Keratinocyte (primary cell): ENCODE results near the gene ZBTB46. TPM values are rescaled to one million over a fixed set of nuclear protein-coding genes. Genes with fewer than 3 reads are reported as not detected.

ENCODE experiments used
- DNase-seq: peaks from one replicate; pipeline ENCODE4 v3.0.0-alpha.2; 2011; ENCODE audit warnings: low read depth, missing footprints, low spot score
- FAIRE-seq: peaks from 2 replicates; lab custom pipeline; 2011; peaks lifted over from hg19 to GRCh38; lab: Jason Lieb, UNC
- H2AFZ ChIP-seq: 2 replicates; pipeline ENCODE4 v1.6.0; 2012; ENCODE audit warnings: low read length, control low read depth, inconsistent platforms; ENCODE audit not compliant: control insufficient read depth
- H3K27ac ChIP-seq: 2 replicates; pipeline ENCODE4 v1.5.1; 2011; ENCODE audit warnings: low read length; ENCODE audit not compliant: control insufficient read depth, insufficient read depth
- H3K27me3 ChIP-seq: 3 replicates; pipeline ENCODE4 v1.6.0; 2011; ENCODE audit warnings: low read length; ENCODE audit not compliant: control insufficient read depth, insufficient read depth; ENCODE audit errors: extremely low read depth
- H3K36me3 ChIP-seq, 2 experiments: 2 replicates in 1 of 2; 3 replicates in 1 of 2; pipeline ENCODE4 v1.5.1; 2011; ENCODE audit warnings: low read length in 2 of 2, mild to moderate bottlenecking in 1 of 2; ENCODE audit not compliant: control insufficient read depth in 2 of 2, insufficient read depth in 2 of 2; ENCODE audit errors: extremely low read depth in 1 of 2
- H3K4me1 ChIP-seq: 3 replicates; pipeline ENCODE4 v1.5.1; 2011; ENCODE audit warnings: low read length; ENCODE audit not compliant: control insufficient read depth, insufficient read depth; ENCODE audit errors: extremely low read depth
- H3K4me2 ChIP-seq: 3 replicates; pipeline ENCODE4 v1.6.0; 2011; ENCODE audit warnings: low read depth, low read length; ENCODE audit not compliant: control insufficient read depth, insufficient read depth; ENCODE audit errors: extremely low read depth
- H3K4me3 ChIP-seq, 3 experiments: fragments of 200-600 bp in 1 of 3; sonication (generic) in 1 of 3; 2 replicates in 2 of 3; 3 replicates in 1 of 3; pipeline ENCODE4 v1.5.1; 2011 to 2016; ENCODE audit warnings: low read length in 3 of 3, mild to moderate bottlenecking in 3 of 3, control low read depth in 2 of 3, inconsistent platforms in 1 of 3, low read depth in 1 of 3, mixed read lengths in 1 of 3, mixed run types in 1 of 3, moderate library complexity in 1 of 3; ENCODE audit not compliant: control insufficient read depth in 2 of 3, insufficient read depth in 2 of 3; ENCODE audit errors: extremely low read depth in 1 of 3
- H3K79me2 ChIP-seq: 2 replicates; pipeline ENCODE4 v1.6.0; 2012; ENCODE audit warnings: low read length; ENCODE audit not compliant: control insufficient read depth, insufficient read depth
- H3K9ac ChIP-seq: 3 replicates; pipeline ENCODE4 v1.6.0; 2011; ENCODE audit warnings: low read length; ENCODE audit not compliant: control insufficient read depth, insufficient read depth; ENCODE audit errors: extremely low read depth
- H3K9me1 ChIP-seq: 3 replicates; pipeline ENCODE4 v1.6.0; 2011; ENCODE audit warnings: low read length; ENCODE audit not compliant: control insufficient read depth, insufficient read depth; ENCODE audit errors: extremely low read depth
- H3K9me3 ChIP-seq: 2 replicates; pipeline ENCODE4 v1.5.1; 2012; ENCODE audit warnings: low read depth, low read length; ENCODE audit not compliant: control insufficient read depth
- H4K20me1 ChIP-seq: 3 replicates; pipeline ENCODE4 v1.6.0; 2011; ENCODE audit warnings: low read length; ENCODE audit not compliant: control insufficient read depth, insufficient read depth; ENCODE audit errors: extremely low read depth
- EZH2 ChIP-seq: IDR thresholded peaks from one replicate; pipeline ENCODE4 v1.6.1; 2012; ENCODE audit warnings: inconsistent platforms, mild to moderate bottlenecking, low read length, moderate library complexity
- dilution Hi-C: fragments of 300-500 bp; cut with MboI; formaldehyde crosslinking; loops from one replicate; pipeline ENCODE4 v1.7.0; 2020; ENCODE audit warnings: low sequenced_read_pairs; ENCODE audit not compliant: extremely low pct_ligation_motif_present
- polyA plus RNA-seq, 5 experiments: library from polyadenylated mRNA; depleted of rRNA in 3 of 5; stranded (reverse) in 3 of 5; stranded (forward) in 1 of 5; unstranded in 1 of 5; fragments of >200 nt; gene quantifications; 1 replicate in 1 of 5; 2 replicates in 3 of 5; 3 replicates in 1 of 5; pipeline versions ENCODE4 v1.2.1 to v1.2.3, GENCODE V29; 2011 to 2012; ENCODE audit warnings: missing spikeins in 2 of 5, low read depth in 1 of 5, low replicate concordance in 1 of 5
- TF ChIP-seq, protein P1 (sequence below), 3 experiments: IDR thresholded peaks in 1 of 3; conservative IDR thresholded peaks in 1 of 3; optimal IDR thresholded peaks in 1 of 3; 2 replicates in 2 of 3; 3 replicates in 1 of 3; pipeline versions ENCODE3 to v1.5.1; 2011; ENCODE audit warnings: low read length in 3 of 3, mild to moderate bottlenecking in 3 of 3, moderate library complexity in 2 of 3, control low read depth in 1 of 3, inconsistent platforms in 1 of 3; ENCODE audit not compliant: insufficient read depth in 2 of 3; ENCODE audit errors: extremely low read depth in 1 of 3

ZBTB46 gene
- polyA plus RNA-seq, 1 donor (not counting 4 experiments of a cell fraction or from before 2014, with no cell fraction given): 0.12 TPM

DNA sequence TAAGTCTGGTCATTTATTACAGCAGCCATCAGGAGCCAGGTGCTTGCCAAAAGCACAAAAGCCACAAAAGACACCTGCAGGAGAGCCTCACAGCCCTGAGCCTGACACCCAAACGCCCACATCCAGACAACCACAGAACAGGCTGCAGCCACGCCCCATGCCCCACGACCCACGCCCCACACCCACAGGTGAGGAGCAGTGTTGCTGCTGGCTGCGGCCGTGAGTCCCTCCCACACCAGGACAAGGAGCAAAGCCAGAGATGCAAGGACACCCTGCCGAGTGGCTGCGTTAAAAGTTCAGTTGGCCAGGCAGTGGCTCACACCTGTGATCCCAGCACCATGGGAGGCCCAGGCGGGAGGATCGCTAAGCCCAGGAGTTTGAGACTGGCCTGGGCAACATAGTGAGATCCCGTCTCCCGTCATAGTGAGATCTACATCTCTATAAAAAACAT is 48.5 kb downstream of the ZBTB46 start:
- Histone ChIP-seq H3K79me2 (no peaks in the 10 kb centered on the region), H3K9me1 (no peaks in the 10 kb centered on the region), H3K36me3 (no peaks in the 10 kb centered on the region), H3K27me3 (no peaks in the 10 kb centered on the region), H2AFZ (no peak overlapping the region), H3K9me3 (no peaks in the 10 kb centered on the region), H3K9ac (no peak overlapping the region), H3K4me1 (no peaks in the 10 kb centered on the region), H3K4me2 (no peak overlapping the region), H3K27ac (no peak overlapping the region), H4K20me1 (no peaks in the 10 kb centered on the region), H3K4me3 (no peak overlapping the region)
- dilution Hi-C loops: no loop called here
- TF ChIP-seq, protein P1, sequence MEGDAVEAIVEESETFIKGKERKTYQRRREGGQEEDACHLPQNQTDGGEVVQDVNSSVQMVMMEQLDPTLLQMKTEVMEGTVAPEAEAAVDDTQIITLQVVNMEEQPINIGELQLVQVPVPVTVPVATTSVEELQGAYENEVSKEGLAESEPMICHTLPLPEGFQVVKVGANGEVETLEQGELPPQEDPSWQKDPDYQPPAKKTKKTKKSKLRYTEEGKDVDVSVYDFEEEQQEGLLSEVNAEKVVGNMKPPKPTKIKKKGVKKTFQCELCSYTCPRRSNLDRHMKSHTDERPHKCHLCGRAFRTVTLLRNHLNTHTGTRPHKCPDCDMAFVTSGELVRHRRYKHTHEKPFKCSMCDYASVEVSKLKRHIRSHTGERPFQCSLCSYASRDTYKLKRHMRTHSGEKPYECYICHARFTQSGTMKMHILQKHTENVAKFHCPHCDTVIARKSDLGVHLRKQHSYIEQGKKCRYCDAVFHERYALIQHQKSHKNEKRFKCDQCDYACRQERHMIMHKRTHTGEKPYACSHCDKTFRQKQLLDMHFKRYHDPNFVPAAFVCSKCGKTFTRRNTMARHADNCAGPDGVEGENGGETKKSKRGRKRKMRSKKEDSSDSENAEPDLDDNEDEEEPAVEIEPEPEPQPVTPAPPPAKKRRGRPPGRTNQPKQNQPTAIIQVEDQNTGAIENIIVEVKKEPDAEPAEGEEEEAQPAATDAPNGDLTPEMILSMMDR (optimal IDR thresholded peaks at IDR 0.05 in 1 of 3, IDR thresholded peaks at IDR 0.05 in 1 of 3, conservative IDR thresholded peaks at IDR 0.05 in 1 of 3; ENCODE audit: extremely low read depth in 1 of 3, insufficient read depth in 2 of 3, low read length in 3 of 3): no peak
- TF ChIP-seq EZH2: no peak
- no peak for FAIRE-seq
- DNase-seq: no peak

- no peak for DNase-seq
- dilution Hi-C loops: no loop called here
- Histone ChIP-seq H4K20me1 (no peaks in the 10 kb centered on the region), H3K9me3 (no peaks in the 10 kb centered on the region), H3K4me1 (no peaks in the 10 kb centered on the region), H3K9me1 (no peaks in the 10 kb centered on the region), H3K4me2 (no peak overlapping the region), H3K4me3 (no peak overlapping the region), H3K36me3 (no peaks in the 10 kb centered on the region), H3K79me2 (no peaks in the 10 kb centered on the region), H3K27me3 (no peaks in the 10 kb centered on the region), H3K27ac (no peak overlapping the region), H3K9ac (no peak overlapping the region), H2AFZ (no peak overlapping the region)
- no peak for TF ChIP-seq EZH2
- TF ChIP-seq, protein P1 (optimal IDR thresholded peaks at IDR 0.05 in 1 of 3, IDR thresholded peaks at IDR 0.05 in 1 of 3, conservative IDR thresholded peaks at IDR 0.05 in 1 of 3; ENCODE audit: extremely low read depth in 1 of 3, insufficient read depth in 2 of 3, low read length in 3 of 3): no peak
- FAIRE-seq: no peak
These were observed 49.0 kb downstream of the ZBTB46 start for GRCh38 chr20:63782051-63782471.
